ENCODE measurements around the gene FCN3. TPM values are rescaled to one million over a fixed set of nuclear protein-coding genes. Genes with fewer than 3 reads are reported as not detected.

FCN3 gene
- total and polyA plus RNA-seq, 9 of the 15 experiments (the other 6 are each of a cell fraction or from before 2014, with no cell fraction given): 0.49 TPM; not detected in 8

DNA sequence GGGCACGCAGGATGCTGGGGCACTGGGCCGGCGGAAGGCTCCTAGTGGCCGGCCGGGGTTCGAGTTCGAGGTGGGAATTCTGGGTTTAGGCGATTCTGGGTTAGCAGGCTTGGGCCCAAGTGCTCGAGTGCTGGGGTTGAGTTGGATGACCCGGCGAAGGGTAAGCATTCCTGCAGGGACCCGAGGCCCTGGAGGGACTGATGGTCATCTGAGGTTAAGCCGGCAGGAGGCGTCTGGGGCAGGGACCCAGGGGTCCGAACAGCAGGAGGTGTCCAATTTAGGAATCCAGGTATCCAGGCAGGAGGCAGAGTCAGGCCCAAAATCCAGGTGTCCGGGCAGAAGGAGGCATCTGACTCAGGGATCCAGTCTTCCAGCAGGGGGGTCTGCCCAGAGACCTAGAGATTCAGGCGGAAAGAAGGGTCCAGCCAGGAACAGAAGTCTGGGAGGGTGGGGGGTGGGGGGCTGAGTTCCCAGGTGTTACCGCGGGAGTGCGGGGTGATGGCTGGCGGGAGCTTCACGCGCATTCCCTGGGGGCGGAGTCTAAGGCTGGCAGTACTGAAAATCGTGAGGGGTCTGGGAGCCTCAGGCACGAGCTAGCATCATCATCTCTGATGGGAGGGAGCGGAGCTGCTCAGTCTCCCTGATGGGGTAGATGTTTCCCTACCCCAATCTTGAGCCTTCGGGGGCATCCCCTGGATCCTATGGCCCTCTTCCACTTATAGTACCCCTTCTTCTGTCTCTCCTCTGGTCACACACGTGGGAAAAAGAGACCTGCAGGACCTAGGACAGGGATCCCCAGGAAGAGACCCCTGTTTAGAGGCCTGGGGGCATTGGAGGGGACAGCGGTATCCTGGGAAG is 18.4 kb upstream of the FCN3 start (continued):
- TF ChIP-seq, protein P1, sequence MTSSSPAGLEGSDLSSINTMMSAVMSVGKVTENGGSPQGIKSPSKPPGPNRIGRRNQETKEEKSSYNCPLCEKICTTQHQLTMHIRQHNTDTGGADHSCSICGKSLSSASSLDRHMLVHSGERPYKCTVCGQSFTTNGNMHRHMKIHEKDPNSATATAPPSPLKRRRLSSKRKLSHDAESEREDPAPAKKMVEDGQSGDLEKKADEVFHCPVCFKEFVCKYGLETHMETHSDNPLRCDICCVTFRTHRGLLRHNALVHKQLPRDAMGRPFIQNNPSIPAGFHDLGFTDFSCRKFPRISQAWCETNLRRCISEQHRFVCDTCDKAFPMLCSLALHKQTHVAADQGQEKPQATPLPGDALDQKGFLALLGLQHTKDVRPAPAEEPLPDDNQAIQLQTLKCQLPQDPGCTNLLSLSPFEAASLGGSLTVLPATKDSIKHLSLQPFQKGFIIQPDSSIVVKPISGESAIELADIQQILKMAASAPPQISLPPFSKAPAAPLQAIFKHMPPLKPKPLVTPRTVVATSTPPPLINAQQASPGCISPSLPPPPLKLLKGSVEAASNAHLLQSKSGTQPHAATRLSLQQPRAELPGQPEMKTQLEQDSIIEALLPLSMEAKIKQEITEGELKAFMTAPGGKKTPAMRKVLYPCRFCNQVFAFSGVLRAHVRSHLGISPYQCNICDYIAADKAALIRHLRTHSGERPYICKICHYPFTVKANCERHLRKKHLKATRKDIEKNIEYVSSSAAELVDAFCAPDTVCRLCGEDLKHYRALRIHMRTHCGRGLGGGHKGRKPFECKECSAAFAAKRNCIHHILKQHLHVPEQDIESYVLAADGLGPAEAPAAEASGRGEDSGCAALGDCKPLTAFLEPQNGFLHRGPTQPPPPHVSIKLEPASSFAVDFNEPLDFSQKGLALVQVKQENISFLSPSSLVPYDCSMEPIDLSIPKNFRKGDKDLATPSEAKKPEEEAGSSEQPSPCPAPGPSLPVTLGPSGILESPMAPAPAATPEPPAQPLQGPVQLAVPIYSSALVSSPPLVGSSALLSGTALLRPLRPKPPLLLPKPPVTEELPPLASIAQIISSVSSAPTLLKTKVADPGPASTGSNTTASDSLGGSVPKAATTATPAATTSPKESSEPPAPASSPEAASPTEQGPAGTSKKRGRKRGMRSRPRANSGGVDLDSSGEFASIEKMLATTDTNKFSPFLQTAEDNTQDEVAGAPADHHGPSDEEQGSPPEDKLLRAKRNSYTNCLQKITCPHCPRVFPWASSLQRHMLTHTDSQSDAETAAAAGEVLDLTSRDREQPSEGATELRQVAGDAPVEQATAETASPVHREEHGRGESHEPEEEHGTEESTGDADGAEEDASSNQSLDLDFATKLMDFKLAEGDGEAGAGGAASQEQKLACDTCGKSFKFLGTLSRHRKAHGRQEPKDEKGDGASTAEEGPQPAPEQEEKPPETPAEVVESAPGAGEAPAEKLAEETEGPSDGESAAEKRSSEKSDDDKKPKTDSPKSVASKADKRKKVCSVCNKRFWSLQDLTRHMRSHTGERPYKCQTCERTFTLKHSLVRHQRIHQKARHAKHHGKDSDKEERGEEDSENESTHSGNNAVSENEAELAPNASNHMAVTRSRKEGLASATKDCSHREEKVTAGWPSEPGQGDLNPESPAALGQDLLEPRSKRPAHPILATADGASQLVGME (CRISPR knock-in tag; IDR thresholded peaks at IDR 0.05): peak; percentile 62; the same call in 1 of the 2 replicates
- TF ChIP-seq NONO (IDR thresholded peaks at IDR 0.05; ENCODE audit: low read depth in 2 of 2, low read length in 1 of 2): no peak
- no peak for TF ChIP-seq KHSRP (IDR thresholded peaks at IDR 0.05)
- no peak for TF ChIP-seq CBX2 (IDR thresholded peaks at IDR 0.05; ENCODE audit: insufficient read depth, low read length, poor library complexity, severe bottlenecking)
- no peak for TF ChIP-seq ZNF699 (CRISPR knock-in tag; IDR thresholded peaks at IDR 0.05; ENCODE audit: insufficient replicate concordance)
- TF ChIP-seq MBD2 (IDR thresholded peaks at IDR 0.05; ENCODE audit: borderline replicate concordance, low read depth): no peak
- no peak for TF ChIP-seq ZNF174 (CRISPR knock-in tag; IDR thresholded peaks at IDR 0.05)
- TF ChIP-seq MCM7 (IDR thresholded peaks at IDR 0.05): no peak
- TF ChIP-seq ZKSCAN1 (IDR thresholded peaks at IDR 0.05; ENCODE audit: low read depth, low read length): 0 out of 2 replicates have a peak, but pooled peaks have one; percentile 9
- no peak for TF ChIP-seq C11orf30 (IDR thresholded peaks at IDR 0.05; ENCODE audit: low read depth)
- 0 out of 2 replicates have a peak, but pooled peaks have one; percentile 14 for TF ChIP-seq MTA1 (IDR thresholded peaks at IDR 0.05; ENCODE audit: borderline replicate concordance)
- TF ChIP-seq, protein P2, sequence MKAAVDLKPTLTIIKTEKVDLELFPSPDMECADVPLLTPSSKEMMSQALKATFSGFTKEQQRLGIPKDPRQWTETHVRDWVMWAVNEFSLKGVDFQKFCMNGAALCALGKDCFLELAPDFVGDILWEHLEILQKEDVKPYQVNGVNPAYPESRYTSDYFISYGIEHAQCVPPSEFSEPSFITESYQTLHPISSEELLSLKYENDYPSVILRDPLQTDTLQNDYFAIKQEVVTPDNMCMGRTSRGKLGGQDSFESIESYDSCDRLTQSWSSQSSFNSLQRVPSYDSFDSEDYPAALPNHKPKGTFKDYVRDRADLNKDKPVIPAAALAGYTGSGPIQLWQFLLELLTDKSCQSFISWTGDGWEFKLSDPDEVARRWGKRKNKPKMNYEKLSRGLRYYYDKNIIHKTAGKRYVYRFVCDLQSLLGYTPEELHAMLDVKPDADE (conservative IDR thresholded peaks at IDR 0.05; ENCODE audit: control insufficient read depth, low read depth, low read length): 0 out of 2 replicates have a peak, but pooled peaks have one; percentile 10
- no peak for TF ChIP-seq HIVEP1 (CRISPR knock-in tag; IDR thresholded peaks at IDR 0.05)
- TF ChIP-seq, protein P3, sequence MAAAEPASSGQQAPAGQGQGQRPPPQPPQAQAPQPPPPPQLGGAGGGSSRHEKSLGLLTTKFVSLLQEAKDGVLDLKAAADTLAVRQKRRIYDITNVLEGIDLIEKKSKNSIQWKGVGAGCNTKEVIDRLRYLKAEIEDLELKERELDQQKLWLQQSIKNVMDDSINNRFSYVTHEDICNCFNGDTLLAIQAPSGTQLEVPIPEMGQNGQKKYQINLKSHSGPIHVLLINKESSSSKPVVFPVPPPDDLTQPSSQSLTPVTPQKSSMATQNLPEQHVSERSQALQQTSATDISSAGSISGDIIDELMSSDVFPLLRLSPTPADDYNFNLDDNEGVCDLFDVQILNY (CRISPR knock-in tag; IDR thresholded peaks at IDR 0.05): no peak
- no peak for TF ChIP-seq SAFB2 (IDR thresholded peaks at IDR 0.05; ENCODE audit: borderline replicate concordance, low read depth, low read length, severe bottlenecking)
- no peak for TF ChIP-seq NR2F6 (CRISPR knock-in tag; IDR thresholded peaks at IDR 0.05)
- TF ChIP-seq CHD4 (IDR thresholded peaks at IDR 0.05; ENCODE audit: insufficient read depth, insufficient replicate concordance, low read depth, low read length, poor library complexity, severe bottlenecking): peak; percentile 80
- TF ChIP-seq NR4A1 (CRISPR knock-in tag; IDR thresholded peaks at IDR 0.05): no peak
- no peak for TF ChIP-seq NR4A1 (tag; IDR thresholded peaks at IDR 0.05)
- no peak for TF ChIP-seq POLR2H (tag; IDR thresholded peaks at IDR 0.05; ENCODE audit: low read depth)
- TF ChIP-seq ZNF77 (CRISPR knock-in tag; IDR thresholded peaks at IDR 0.05): no peak
